ENCODE measurements around the gene CRISPLD2. TPM values are rescaled to one million over a fixed set of nuclear protein-coding genes. Genes with fewer than 3 reads are reported as not detected.
"Not testable (repeated sequence)": the region's sequence is repeated elsewhere in the genome, so short reads cannot be mapped to it uniquely, and the experiment has no call there.

Gene CRISPLD2
- total RNA-seq, 5 donors from 2014 or later (not counting 1 experiment from before 2014, with no cell fraction given): 0.76 to 2.8 (median 1.8) TPM

DNA sequence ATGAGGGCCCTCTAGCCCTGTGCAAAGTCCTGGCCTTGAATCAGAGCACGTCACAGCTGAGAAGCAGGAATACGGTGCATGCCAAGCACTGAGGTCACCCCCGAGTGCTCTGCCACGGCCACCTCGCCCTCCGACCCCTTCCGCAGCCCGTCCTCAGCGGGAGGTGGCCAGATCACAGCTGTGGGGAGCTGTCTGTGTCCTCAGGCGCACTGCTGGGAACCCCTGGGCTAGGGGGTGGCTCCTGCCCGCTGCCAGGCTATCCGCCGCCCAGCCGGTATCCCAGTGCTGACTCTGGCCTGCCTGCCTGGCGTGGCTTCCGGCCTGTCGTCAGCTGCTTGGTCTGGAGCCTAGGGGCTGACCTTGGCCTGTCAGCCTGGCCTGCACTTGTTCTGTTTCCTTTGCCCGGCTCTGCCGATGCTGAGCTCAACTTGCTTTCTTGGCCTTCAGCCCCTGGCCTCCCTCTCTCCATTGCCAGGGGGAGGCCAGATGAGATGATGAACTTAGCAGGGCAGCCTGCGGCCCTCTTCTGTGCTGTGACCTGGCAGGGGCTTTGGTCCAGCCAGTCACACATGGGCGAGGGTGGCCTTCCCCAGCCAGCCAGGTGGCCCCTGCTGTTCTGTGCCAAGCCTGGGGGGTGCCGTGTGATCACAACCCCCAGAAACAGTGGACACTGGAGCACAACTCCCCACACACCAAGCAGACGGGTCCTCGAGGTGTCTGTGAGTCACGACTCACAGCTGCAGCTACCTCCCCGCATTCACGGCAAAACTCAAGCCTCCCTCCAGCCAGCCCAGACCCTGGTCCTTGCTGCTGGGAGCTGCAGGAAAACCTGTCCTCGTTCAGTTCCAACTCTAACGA lies 114.2 kb downstream of the CRISPLD2 start:
- no peak for DNase-seq
- H3K4me1 ChIP-seq (ENCODE audit: control insufficient read depth in 1 of 2, extremely low read depth in 1 of 2, insufficient read depth in 2 of 2, low read length in 2 of 2): no peaks in the 10 kb centered on the region
- POLR2A ChIA-PET: no interaction called here
- H3K9me3 Mint-ChIP-seq: no peaks in the 10 kb centered on the region
- H3K27ac Mint-ChIP-seq: no peak overlapping the region
- no peak for ATAC-seq (replicated peaks in 1 of 4)
- H3K36me3 ChIP-seq (ENCODE audit: control insufficient read depth in 2 of 2, extremely low read depth in 1 of 2, insufficient read depth in 1 of 2, low read length in 1 of 2): no peaks in the 10 kb centered on the region
- 88% methylated on average over 28 of the region's 29 CpGs for WGBS (ENCODE audit: insufficient coverage)
- no peak overlapping the region for H3K4me3 Mint-ChIP-seq
- peaks cover 0 to 9% of the 10 kb centered on the region in 2 experiments for H3K27me3 ChIP-seq (replicated peaks in 1 of 2; ENCODE audit: control insufficient read depth in 2 of 2, extremely low read depth in 1 of 2, insufficient read depth in 2 of 2, low read length in 1 of 2)
- CTCF ChIA-PET: interaction anchor here in 1 of 2 donors (0.5 to 0.7 kb wide), 3 partner anchors 41 to 856 kb away, joined by 3 to 5 read pairs (median 4); no protein-coding TSS in a partner anchor
- no peaks in the 10 kb centered on the region for H3K9me3 ChIP-seq
- H3K4me3 ChIP-seq (ENCODE audit: control insufficient read depth in 1 of 2, extremely low read depth in 1 of 2, low read length in 1 of 2): no peak overlapping the region
- H3K27me3 Mint-ChIP-seq: no peaks in the 10 kb centered on the region
- no peak overlapping the region for H3K27ac ChIP-seq (ENCODE audit: low read length)
- H3K4me1 Mint-ChIP-seq: peaks cover 0 to 8% (median 0%) of the 10 kb centered on the region in 3 donors
- H3K36me3 Mint-ChIP-seq: no peaks in the 10 kb centered on the region

DNA sequence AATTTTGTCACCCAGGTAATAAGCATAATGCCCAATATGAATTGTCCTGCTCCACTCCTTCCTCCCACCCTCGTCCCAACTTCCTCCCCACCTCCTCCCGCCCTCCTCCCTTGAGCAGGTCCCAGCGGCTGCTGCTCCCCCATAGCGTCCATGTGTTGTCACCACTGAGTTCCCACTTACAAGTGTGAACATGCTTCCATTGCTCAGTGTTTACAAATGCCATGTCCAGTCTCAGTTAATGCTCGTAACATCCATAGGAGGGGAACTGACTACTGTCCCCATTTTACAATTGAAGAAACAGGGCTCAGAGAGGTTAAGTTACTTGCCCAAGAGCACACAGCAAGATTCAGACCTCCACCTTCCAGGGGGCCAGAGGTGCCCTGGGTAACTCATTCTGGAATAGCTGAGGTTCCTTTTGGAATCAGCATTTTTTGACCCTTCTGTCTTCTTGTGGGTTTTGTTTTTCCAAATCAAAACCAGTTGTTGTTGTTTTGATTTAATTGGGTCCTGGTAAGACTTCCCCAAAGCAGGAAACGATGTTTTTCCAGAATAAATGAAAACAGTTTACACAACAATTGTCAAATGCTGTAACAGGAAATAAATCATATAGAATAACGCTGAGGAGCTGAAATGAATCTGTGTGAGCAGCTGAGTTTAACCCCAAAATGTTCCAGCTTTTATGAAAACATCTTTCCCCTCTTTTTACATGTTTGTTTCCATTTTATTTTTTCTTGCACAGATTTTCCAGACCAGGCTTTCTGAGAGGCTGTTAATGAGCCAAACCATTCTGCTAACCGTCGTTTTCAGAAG lies 117.6 kb downstream of the CRISPLD2 start:
- Histone ChIP-seq H3K4me3 (ENCODE audit: control insufficient read depth in 1 of 2, extremely low read depth in 1 of 2, low read length in 1 of 2) (no peak overlapping the region), H3K9me3 (no peaks in the 10 kb centered on the region), H3K4me1 (ENCODE audit: control insufficient read depth in 1 of 2, extremely low read depth in 1 of 2, insufficient read depth in 2 of 2, low read length in 2 of 2) (no peaks in the 10 kb centered on the region), H3K27me3 (replicated peaks in 1 of 2; ENCODE audit: control insufficient read depth in 2 of 2, extremely low read depth in 1 of 2, insufficient read depth in 2 of 2, low read length in 1 of 2) (peaks cover 0 to 27% of the 10 kb centered on the region in 2 experiments), H3K36me3 (ENCODE audit: control insufficient read depth in 2 of 2, extremely low read depth in 1 of 2, insufficient read depth in 1 of 2, low read length in 1 of 2) (no peaks in the 10 kb centered on the region), H3K27ac (ENCODE audit: low read length) (no peak overlapping the region)
- Mint-ChIP-seq H3K36me3 (no peaks in the 10 kb centered on the region), H3K9me3 (no peaks in the 10 kb centered on the region), H3K27me3 (peaks cover 0 to 10% of the 10 kb centered on the region in 2 donors), H3K4me1 (no peaks in the 10 kb centered on the region), H3K27ac (no peak overlapping the region), H3K4me3 (no peak overlapping the region)
- POLR2A ChIA-PET: no interaction called here
- ATAC-seq (replicated peaks in 1 of 4) (no peak), DNase-seq (no peak)
- 78% methylated on average over 7 of the region's 9 CpGs for WGBS (ENCODE audit: insufficient coverage)
- CTCF ChIA-PET: no interaction called here

GRCh38 chr16:84938616-84939015 lies 118.8 kb downstream of the CRISPLD2 start:
- CTCF ChIA-PET: interaction anchor here in 1 of 2 donors (0.6 kb wide), 1 partner anchor 174 kb away, joined by 3 read pairs; no protein-coding TSS in a partner anchor
- peaks cover 3 to 10% of the 10 kb centered on the region in 2 donors for H3K27me3 Mint-ChIP-seq
- H3K27me3 ChIP-seq (replicated peaks in 1 of 2; ENCODE audit: control insufficient read depth in 2 of 2, extremely low read depth in 1 of 2, insufficient read depth in 2 of 2, low read length in 1 of 2): peaks cover 0 to 27% of the 10 kb centered on the region in 2 experiments
- H3K4me3 ChIP-seq (ENCODE audit: control insufficient read depth in 1 of 2, extremely low read depth in 1 of 2, low read length in 1 of 2); H3K27ac Mint-ChIP-seq; POLR2A ChIA-PET; H3K36me3 Mint-ChIP-seq; H3K4me1 ChIP-seq (ENCODE audit: control insufficient read depth in 1 of 2, extremely low read depth in 1 of 2, insufficient read depth in 2 of 2, low read length in 2 of 2); H3K9me3 Mint-ChIP-seq; ATAC-seq (replicated peaks in 1 of 4); H3K9me3 ChIP-seq; H3K4me3 Mint-ChIP-seq; H3K4me1 Mint-ChIP-seq; H3K36me3 ChIP-seq (ENCODE audit: control insufficient read depth in 2 of 2, extremely low read depth in 1 of 2, insufficient read depth in 1 of 2, low read length in 1 of 2); H3K27ac ChIP-seq (ENCODE audit: low read length); DNase-seq: not testable (repeated sequence)
- WGBS (ENCODE audit: insufficient coverage): 71% methylated on average over 6 of the region's 6 CpGs

DNA sequence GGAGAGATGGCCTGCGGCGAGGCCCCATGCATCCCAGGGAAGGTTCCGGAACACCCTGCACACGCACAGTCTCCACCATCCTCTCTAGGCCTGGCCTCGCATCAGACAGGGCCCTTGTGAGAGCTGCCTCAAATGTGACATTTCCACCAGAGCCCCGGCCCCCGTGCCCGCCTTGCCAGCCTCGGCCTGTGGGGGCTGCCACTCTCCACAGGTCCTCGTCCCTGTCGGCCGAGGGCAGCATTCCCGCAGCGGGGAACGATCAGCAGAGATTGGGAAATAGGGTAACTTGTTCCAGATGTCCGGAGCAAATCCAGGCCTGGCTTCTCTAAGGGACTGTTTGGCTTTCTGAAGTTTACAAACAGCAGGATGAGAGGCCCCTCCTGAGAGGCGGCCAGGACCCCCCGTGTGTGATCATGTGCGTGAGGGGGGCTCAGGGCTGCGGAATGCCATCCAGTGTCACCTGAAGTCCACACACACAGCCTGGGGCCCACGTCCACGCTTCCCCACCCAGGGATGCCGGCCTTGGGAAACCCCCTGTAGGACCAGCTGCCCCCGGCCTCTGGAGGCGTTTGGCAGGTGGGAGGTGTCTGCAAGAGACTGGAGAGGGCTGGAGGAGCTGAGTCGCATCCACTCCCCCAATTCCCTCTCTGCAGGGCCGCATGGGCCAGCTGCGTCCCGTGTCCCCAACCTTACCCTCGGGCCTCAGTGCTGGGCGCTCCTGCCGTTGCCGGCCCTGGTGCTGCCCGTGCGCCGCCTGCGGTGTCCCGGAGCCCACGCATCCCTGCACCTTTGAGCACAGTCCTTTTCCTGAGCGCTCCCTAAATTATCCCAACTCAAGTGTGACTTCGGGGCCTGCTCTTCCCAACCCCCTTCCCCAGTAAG lies 121.1 kb downstream of the CRISPLD2 start:
- H3K27me3 ChIP-seq (replicated peaks in 1 of 2; ENCODE audit: control insufficient read depth in 2 of 2, extremely low read depth in 1 of 2, insufficient read depth in 2 of 2, low read length in 1 of 2): peaks cover 0 to 22% of the 10 kb centered on the region in 2 experiments
- H3K36me3 ChIP-seq (ENCODE audit: control insufficient read depth in 2 of 2, extremely low read depth in 1 of 2, insufficient read depth in 1 of 2, low read length in 1 of 2): no peaks in the 10 kb centered on the region
- H3K4me3 ChIP-seq (ENCODE audit: control insufficient read depth in 1 of 2, extremely low read depth in 1 of 2, low read length in 1 of 2): no peak overlapping the region
- Mint-ChIP-seq H3K9me3 (no peaks in the 10 kb centered on the region), H3K4me1 (no peaks in the 10 kb centered on the region), H3K4me3 (no peak overlapping the region), H3K27ac (no peak overlapping the region), H3K27me3 (peaks cover 6 to 12% of the 10 kb centered on the region in 2 donors), H3K36me3 (no peaks in the 10 kb centered on the region)
- H3K4me1 ChIP-seq (ENCODE audit: control insufficient read depth in 1 of 2, extremely low read depth in 1 of 2, insufficient read depth in 2 of 2, low read length in 2 of 2): no peaks in the 10 kb centered on the region
- no peak overlapping the region for H3K27ac ChIP-seq (ENCODE audit: low read length)
- no peaks in the 10 kb centered on the region for H3K9me3 ChIP-seq
- ChIA-PET CTCF (no interaction called here), POLR2A (no interaction called here)
- ATAC-seq (replicated peaks in 1 of 4) (no peak), DNase-seq (no peak)
- 87% methylated on average over 30 of the region's 41 CpGs for WGBS (ENCODE audit: insufficient coverage)

DNA sequence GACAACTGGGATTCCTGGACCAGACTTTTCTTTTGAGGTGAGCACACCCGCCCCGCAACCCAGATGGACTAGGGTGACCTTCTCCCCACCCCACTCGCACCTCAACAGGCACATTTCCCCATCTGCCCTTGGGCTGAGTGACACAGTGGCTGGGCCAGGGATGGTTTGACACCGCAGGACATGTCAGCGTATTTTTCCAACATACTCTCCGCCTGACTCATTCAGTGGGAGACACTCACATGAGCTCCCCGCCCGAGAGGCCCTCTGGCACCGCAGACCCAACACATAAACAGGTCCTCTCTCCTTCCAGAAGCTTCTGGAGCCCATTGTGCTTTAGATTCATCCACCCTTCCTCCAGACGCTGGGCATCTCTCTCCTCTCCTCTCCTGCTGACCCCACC lies 122.1 kb downstream of the CRISPLD2 start:
- H3K9me3 Mint-ChIP-seq: no peaks in the 10 kb centered on the region
- Histone ChIP-seq H3K9me3 (no peaks in the 10 kb centered on the region), H3K36me3 (ENCODE audit: control insufficient read depth in 2 of 2, extremely low read depth in 1 of 2, insufficient read depth in 1 of 2, low read length in 1 of 2) (no peaks in the 10 kb centered on the region), H3K4me1 (ENCODE audit: control insufficient read depth in 1 of 2, extremely low read depth in 1 of 2, insufficient read depth in 2 of 2, low read length in 2 of 2) (no peaks in the 10 kb centered on the region), H3K4me3 (ENCODE audit: control insufficient read depth in 1 of 2, extremely low read depth in 1 of 2, low read length in 1 of 2) (no peak overlapping the region), H3K27ac (ENCODE audit: low read length) (no peak overlapping the region), H3K27me3 (replicated peaks in 1 of 2; ENCODE audit: control insufficient read depth in 2 of 2, extremely low read depth in 1 of 2, insufficient read depth in 2 of 2, low read length in 1 of 2) (peaks cover 0 to 22% of the 10 kb centered on the region in 2 experiments)
- ATAC-seq (replicated peaks in 1 of 4) (no peak), DNase-seq (no peak)
- CTCF ChIA-PET: no interaction called here
- peaks cover 6 to 12% of the 10 kb centered on the region in 2 donors for H3K27me3 Mint-ChIP-seq
- POLR2A ChIA-PET: no interaction called here
- H3K4me3 Mint-ChIP-seq: no peak overlapping the region
- no peaks in the 10 kb centered on the region for H3K36me3 Mint-ChIP-seq
- no peak overlapping the region for H3K27ac Mint-ChIP-seq
- WGBS (ENCODE audit: insufficient coverage): 87% methylated on average over 9 of the region's 10 CpGs
- H3K4me1 Mint-ChIP-seq: peaks cover 0 to 4% (median 0%) of the 10 kb centered on the region in 3 donors

GRCh38 chr16:84942786-84943185 lies 123.0 kb downstream of the CRISPLD2 start:
- Histone ChIP-seq H3K27ac (ENCODE audit: low read length) (no peak overlapping the region), H3K9me3 (no peaks in the 10 kb centered on the region), H3K4me3 (ENCODE audit: control insufficient read depth in 1 of 2, extremely low read depth in 1 of 2, low read length in 1 of 2) (no peak overlapping the region), H3K4me1 (ENCODE audit: control insufficient read depth in 1 of 2, extremely low read depth in 1 of 2, insufficient read depth in 2 of 2, low read length in 2 of 2) (no peaks in the 10 kb centered on the region), H3K36me3 (ENCODE audit: control insufficient read depth in 2 of 2, extremely low read depth in 1 of 2, insufficient read depth in 1 of 2, low read length in 1 of 2) (no peaks in the 10 kb centered on the region), H3K27me3 (replicated peaks in 1 of 2; ENCODE audit: control insufficient read depth in 2 of 2, extremely low read depth in 1 of 2, insufficient read depth in 2 of 2, low read length in 1 of 2) (peaks cover 0 to 25% of the 10 kb centered on the region in 2 experiments)
- Mint-ChIP-seq H3K4me1 (peaks cover 0 to 6% (median 0%) of the 10 kb centered on the region in 3 donors), H3K27ac (no peak overlapping the region), H3K9me3 (no peaks in the 10 kb centered on the region), H3K4me3 (no peak overlapping the region), H3K36me3 (no peaks in the 10 kb centered on the region), H3K27me3 (peaks cover 6 to 12% of the 10 kb centered on the region in 2 donors)
- DNase-seq (no peak), ATAC-seq (replicated peaks in 1 of 4) (no peak)
- ChIA-PET CTCF (no interaction called here), POLR2A (no interaction called here)
- WGBS (ENCODE audit: insufficient coverage): no CpG with 5 or more reads among the region's 4 CpGs
